ENCODE data around the gene FBXL13.
"Not testable (repeated sequence)": the region's sequence is repeated elsewhere in the genome, so short reads cannot be mapped to it uniquely, and the experiment has no call there.

The FBXL13 gene

DNA sequence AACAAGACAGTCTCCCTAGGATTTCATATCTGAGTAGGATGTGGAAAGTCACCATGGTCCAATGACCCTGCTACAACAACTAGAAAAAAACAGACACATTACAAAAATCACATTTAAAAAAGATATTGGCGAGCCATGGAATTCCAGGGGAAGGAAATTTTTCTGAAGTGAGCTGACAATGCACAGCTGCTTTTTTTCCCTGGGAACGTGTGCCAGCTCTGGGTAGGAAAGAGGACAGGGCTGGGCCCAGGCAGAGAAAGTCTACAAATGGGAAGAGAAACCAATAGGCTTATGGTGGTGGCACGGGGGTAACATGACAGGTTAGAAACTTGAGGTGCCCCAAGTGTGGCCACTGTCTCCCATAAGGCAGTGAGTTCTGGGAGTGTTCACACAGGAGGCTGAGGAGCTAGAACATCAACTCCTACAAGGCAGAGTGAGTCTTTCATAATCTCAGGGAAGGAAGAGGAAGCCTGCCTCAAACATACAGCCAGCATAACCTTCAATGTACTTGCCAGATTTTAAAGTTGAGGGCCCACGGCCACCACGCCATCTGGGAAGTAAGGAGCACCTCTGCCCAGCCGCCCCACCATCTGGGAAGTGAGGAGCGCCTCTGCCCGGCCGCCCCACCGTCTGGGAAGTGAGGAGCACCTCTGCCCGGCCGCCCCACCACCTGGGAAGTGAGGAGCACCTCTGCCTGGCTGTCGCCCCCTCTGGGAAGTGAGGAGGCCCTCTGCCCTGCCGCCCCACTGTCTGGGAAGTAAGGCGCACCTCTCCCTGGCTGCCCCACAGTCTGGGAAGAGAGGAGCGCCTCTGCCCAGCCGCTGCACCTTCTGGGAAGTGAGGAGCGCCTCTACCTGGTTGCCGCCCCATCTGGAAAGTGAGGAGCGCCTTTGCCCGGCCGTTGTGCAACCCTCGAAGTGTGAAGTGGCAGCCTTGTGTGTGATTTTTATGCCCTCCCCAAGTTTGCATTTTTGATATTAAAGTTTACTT lies 5.9 kb downstream of the FBXL13 start:
- Histone ChIP-seq H3K4me3 (ENCODE audit: low read depth, low read length) (no peak overlapping the region), H3K27me3 (replicated peaks) (no peaks in the 10 kb centered on the region), H3K27ac (no peak overlapping the region), H3K36me3 (replicated peaks) (no peaks in the 10 kb centered on the region)
- in situ Hi-C loops (cut with HindIII; ENCODE audit: low pct_ligation_motif_present, low sequenced_read_pairs): no loop called here
- no peak for DNase-seq
- TF ChIP-seq, protein P1, sequence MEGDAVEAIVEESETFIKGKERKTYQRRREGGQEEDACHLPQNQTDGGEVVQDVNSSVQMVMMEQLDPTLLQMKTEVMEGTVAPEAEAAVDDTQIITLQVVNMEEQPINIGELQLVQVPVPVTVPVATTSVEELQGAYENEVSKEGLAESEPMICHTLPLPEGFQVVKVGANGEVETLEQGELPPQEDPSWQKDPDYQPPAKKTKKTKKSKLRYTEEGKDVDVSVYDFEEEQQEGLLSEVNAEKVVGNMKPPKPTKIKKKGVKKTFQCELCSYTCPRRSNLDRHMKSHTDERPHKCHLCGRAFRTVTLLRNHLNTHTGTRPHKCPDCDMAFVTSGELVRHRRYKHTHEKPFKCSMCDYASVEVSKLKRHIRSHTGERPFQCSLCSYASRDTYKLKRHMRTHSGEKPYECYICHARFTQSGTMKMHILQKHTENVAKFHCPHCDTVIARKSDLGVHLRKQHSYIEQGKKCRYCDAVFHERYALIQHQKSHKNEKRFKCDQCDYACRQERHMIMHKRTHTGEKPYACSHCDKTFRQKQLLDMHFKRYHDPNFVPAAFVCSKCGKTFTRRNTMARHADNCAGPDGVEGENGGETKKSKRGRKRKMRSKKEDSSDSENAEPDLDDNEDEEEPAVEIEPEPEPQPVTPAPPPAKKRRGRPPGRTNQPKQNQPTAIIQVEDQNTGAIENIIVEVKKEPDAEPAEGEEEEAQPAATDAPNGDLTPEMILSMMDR (IDR thresholded peaks at IDR 0.05; ENCODE audit: low read depth, low read length, missing control alignments): no peak

DNA sequence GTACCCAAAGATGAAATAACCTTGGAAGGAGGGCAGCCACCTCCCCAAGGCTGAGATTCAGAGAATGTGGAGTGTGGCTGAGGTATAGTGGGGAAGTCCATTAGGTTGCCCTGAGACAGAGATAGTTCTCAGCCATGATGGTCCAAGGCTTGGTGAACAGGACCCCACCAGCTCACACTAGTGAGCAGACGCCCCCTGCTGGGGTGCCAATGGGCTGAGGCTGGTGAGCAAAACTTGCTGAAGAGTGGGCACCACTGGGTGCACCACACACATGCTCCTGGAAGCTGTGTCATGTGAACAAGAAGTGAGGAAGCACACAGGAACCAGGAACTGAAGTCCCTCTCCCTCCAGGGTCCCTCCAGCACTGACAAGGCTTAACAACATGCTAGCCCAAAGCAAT lies 8.9 kb downstream of the FBXL13 start:
- H3K27ac ChIP-seq: no peak overlapping the region
- H3K36me3 ChIP-seq (replicated peaks): no peaks in the 10 kb centered on the region
- no peaks in the 10 kb centered on the region for H3K27me3 ChIP-seq (replicated peaks)
- peak; percentile 15 for DNase-seq
- H3K4me3 ChIP-seq (ENCODE audit: low read depth, low read length): no peak overlapping the region
- TF ChIP-seq, protein P1 (IDR thresholded peaks at IDR 0.05; ENCODE audit: low read depth, low read length, missing control alignments): peak; percentile 84
- in situ Hi-C loops (cut with HindIII; ENCODE audit: low pct_ligation_motif_present, low sequenced_read_pairs): no loop called here

DNA sequence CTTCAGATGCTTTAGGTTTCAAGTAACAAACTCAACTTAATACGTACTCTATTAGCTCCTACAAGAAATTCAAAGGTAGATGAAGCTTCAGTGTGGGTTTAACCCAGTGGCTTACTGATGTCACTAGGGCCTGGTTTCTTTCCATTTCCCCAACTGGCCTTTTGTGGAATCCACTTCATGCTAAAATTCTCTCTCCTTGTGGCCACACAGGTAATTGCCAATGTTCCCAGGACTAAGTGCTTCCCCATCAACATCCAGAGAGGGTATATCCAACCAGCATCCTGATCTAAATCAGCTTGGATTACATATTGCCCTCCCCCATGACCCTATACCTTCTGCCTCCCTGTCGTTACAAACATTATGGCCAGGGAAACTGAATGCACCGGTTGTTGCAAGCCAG lies 10.7 kb downstream of the FBXL13 start:
- TF ChIP-seq, protein P1 (IDR thresholded peaks at IDR 0.05; ENCODE audit: low read depth, low read length, missing control alignments): no peak
- H3K27ac ChIP-seq: no peak overlapping the region
- H3K36me3 ChIP-seq (replicated peaks): no peaks in the 10 kb centered on the region
- H3K27me3 ChIP-seq (replicated peaks): no peaks in the 10 kb centered on the region
- in situ Hi-C loops (cut with HindIII; ENCODE audit: low pct_ligation_motif_present, low sequenced_read_pairs): no loop called here
- no peak for DNase-seq
- no peak overlapping the region for H3K4me3 ChIP-seq (ENCODE audit: low read depth, low read length)

GRCh38 chr7:103059471-103059870 lies 15.1 kb downstream of the FBXL13 start:
- TF ChIP-seq, protein P1 (IDR thresholded peaks at IDR 0.05; ENCODE audit: low read depth, low read length, missing control alignments): no peak
- in situ Hi-C loops (cut with HindIII; ENCODE audit: low pct_ligation_motif_present, low sequenced_read_pairs): no loop called here
- H3K36me3 ChIP-seq (replicated peaks): no peaks in the 10 kb centered on the region
- no peaks in the 10 kb centered on the region for H3K27me3 ChIP-seq (replicated peaks)
- no peak for DNase-seq
- H3K4me3 ChIP-seq (ENCODE audit: low read depth, low read length): no peak overlapping the region
- no peak overlapping the region for H3K27ac ChIP-seq

- Histone ChIP-seq H3K4me3 (ENCODE audit: low read depth, low read length) (no peak overlapping the region), H3K27me3 (replicated peaks) (no peaks in the 10 kb centered on the region), H3K36me3 (replicated peaks) (no peaks in the 10 kb centered on the region), H3K27ac (no peak overlapping the region)
- TF ChIP-seq, protein P1 (IDR thresholded peaks at IDR 0.05; ENCODE audit: low read depth, low read length, missing control alignments): no peak
- DNase-seq: no peak
- in situ Hi-C loops (cut with HindIII; ENCODE audit: low pct_ligation_motif_present, low sequenced_read_pairs): no loop called here
Measured at GRCh38 chr7:103058122-103058521, 16.5 kb downstream of the FBXL13 start.

DNA sequence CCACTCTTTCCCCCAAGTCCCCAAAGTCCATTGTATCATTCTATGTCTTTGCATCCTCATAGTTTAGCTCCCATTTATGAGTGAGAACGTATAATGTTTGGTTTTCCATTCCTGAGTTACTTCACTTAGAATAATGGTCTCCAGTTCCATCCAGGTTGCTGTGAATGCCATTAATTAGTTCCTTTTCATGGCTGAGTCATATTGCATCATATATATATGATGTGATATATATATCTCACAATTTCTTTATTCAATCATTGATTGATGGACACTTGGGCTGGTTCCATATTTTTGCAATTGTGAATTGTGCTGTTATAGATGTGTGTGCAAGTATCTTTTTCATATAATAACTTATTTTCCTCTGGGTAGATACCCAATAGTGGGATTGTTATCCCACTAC lies 18.6 kb downstream of the FBXL13 start:
- H3K36me3 ChIP-seq (replicated peaks); H3K27me3 ChIP-seq (replicated peaks); DNase-seq; in situ Hi-C loops (cut with HindIII; ENCODE audit: low pct_ligation_motif_present, low sequenced_read_pairs); H3K4me3 ChIP-seq (ENCODE audit: low read depth, low read length); H3K27ac ChIP-seq: not testable (repeated sequence)

Measured in brain microvascular endothelial cell (primary cell).